SK-N-MC (cell line): Measurements from ENCODE around the gene PIAS1.

Experiments
- EZH2 ChIP-seq: fragments of 200-600 bp; sonication (generic); IDR thresholded peaks from one replicate; pipeline ENCODE4 v1.6.1; 2017; ENCODE audit warnings: antibody characterized with exemption
- FOXP2 ChIP-seq: optimal IDR thresholded peaks from 2 replicates; pipeline ENCODE3; 2011; ENCODE audit warnings: mild to moderate bottlenecking, moderate library complexity; ENCODE audit not compliant: insufficient read depth; ENCODE audit errors: extremely low read length, control extremely low read depth
- POLR2AphosphoS5 ChIP-seq: IDR thresholded peaks from 2 replicates; pipeline ENCODE4 v1.6.1; 2012; ENCODE audit warnings: mild to moderate bottlenecking, low read depth, low read length, borderline replicate concordance

GRCh38 chr15:68210409-68210756 is 156.3 kb downstream of the PIAS1 start:
- TF ChIP-seq EZH2: no peak
- no peak; the same call in 1 of the 2 replicates for TF ChIP-seq POLR2AphosphoS5
- no peak for TF ChIP-seq FOXP2
